ENCODE measurements around the gene KCNJ16. TPM values are rescaled to one million over a fixed set of nuclear protein-coding genes. Genes with fewer than 3 reads are reported as not detected.
A peak's percentile ranks its signal among the peaks of the same experiment; 100 is the strongest.

KCNJ16 gene
- total and polyA plus RNA-seq, 4 donors: 26.8 to 82.7 (median 62.4) TPM

DNA sequence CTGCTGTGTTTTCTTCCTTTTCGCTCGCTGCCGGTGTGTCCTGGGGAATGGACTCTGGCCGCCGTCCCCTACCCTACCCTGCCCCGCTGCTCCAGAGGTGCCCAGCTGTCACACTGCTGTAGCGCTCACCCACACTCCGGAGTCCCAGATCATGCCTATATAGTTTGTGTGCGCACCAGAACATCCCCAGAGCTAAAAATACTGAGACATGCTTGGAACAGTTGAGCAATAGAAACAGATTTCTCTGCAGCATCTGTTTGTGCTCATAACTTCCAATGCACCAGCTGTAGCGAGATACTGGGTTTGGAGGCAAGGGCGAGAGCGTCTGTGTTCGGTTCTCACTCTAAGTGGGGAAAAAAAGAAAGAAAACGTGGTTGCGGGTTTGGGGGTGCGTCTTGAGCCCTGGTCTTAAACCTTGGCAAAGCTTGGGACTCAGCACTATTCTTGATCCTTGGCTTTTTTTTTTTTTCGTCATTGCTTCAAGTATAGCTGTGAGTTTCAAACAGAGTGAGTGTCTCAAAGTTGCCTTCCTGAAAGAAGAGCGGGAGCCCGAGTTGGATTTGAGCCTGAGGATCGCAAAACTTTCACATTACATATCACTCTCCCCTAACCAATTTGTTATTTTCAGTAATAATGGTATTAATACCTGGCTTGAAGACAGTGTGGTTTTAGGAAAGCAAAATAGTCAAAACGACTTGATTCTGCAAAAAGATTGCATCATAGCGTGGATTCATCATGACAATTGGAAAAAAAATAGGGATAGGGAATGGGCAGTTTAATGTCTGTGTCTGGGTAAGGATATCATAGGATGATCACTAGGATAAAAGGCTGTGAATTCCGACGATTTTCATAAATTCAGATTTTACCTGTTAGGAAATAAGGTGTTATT is 94.9 kb downstream of the KCNJ16 start:
- peak in 4 of 6 donors; percentile 17 to 77 (median 56) for DNase-seq (ENCODE audit: low read depth in 4 of 6, low spot score in 6 of 6)
- WGBS (ENCODE audit: insufficient coverage): 4% methylated on average over 18 of the region's 24 CpGs
- Histone ChIP-seq H3K36me3 (ENCODE audit: control insufficient read depth, insufficient read depth, low read length) (no peaks in the 10 kb centered on the region), H3K27me3 (ENCODE audit: control insufficient read depth, insufficient read depth, low read length) (peaks cover 8% of the 10 kb centered on the region), H3K4me1 (ENCODE audit: control insufficient read depth, insufficient read depth, low read length) (peaks cover 14% of the 10 kb centered on the region), H3K27ac (ENCODE audit: low read depth, low read length) (peak overlapping the region; percentile 68), H3K9me3 (ENCODE audit: control insufficient read depth, insufficient read depth, low read length) (no peaks in the 10 kb centered on the region), H3K4me3 (ENCODE audit: low read depth, low read length) (peak overlapping the region; percentile 69)

DNA sequence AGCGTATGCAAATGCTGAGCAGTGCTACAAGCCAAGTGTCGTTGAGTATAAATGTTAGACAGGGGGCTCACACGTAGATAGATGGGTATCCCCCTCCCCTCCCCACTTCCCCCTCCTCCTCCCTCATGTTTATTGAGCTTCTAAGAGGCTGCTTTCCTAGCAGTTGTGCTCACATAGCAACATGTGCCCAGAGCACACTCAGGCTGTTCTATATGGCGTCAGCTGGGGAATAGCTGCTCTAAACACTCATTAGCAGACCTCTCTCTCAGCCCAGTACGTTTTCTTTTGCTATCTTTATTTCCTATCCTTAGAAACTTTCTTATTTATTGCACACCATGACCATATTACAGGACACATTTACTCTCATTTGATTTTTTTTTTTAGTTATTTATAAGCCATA is 96.1 kb downstream of the KCNJ16 start:
- WGBS (ENCODE audit: insufficient coverage): 30% methylated on average over 1 of the region's 5 CpGs
- Histone ChIP-seq H3K27me3 (ENCODE audit: control insufficient read depth, insufficient read depth, low read length) (peaks cover 8% of the 10 kb centered on the region), H3K4me1 (ENCODE audit: control insufficient read depth, insufficient read depth, low read length) (peaks cover 14% of the 10 kb centered on the region), H3K4me3 (ENCODE audit: low read depth, low read length) (no peak overlapping the region), H3K27ac (ENCODE audit: low read depth, low read length) (no peak overlapping the region), H3K9me3 (ENCODE audit: control insufficient read depth, insufficient read depth, low read length) (no peaks in the 10 kb centered on the region), H3K36me3 (ENCODE audit: control insufficient read depth, insufficient read depth, low read length) (no peaks in the 10 kb centered on the region)
- peak in 2 of 6 donors; percentile 32 to 49 for DNase-seq (ENCODE audit: low read depth in 4 of 6, low spot score in 6 of 6)

GRCh38 chr17:70172449-70172848 is 97.4 kb downstream of the KCNJ16 start:
- Histone ChIP-seq H3K36me3 (ENCODE audit: control insufficient read depth, insufficient read depth, low read length) (no peaks in the 10 kb centered on the region), H3K4me1 (ENCODE audit: control insufficient read depth, insufficient read depth, low read length) (peaks cover 14% of the 10 kb centered on the region), H3K9me3 (ENCODE audit: control insufficient read depth, insufficient read depth, low read length) (no peaks in the 10 kb centered on the region), H3K27me3 (ENCODE audit: control insufficient read depth, insufficient read depth, low read length) (peaks cover 8% of the 10 kb centered on the region), H3K27ac (ENCODE audit: low read depth, low read length) (no peak overlapping the region), H3K4me3 (ENCODE audit: low read depth, low read length) (no peak overlapping the region)
- WGBS (ENCODE audit: insufficient coverage): no CpG with 5 or more reads among the region's 2 CpGs
- no peak for DNase-seq (ENCODE audit: low read depth in 4 of 6, low spot score in 6 of 6)

DNA sequence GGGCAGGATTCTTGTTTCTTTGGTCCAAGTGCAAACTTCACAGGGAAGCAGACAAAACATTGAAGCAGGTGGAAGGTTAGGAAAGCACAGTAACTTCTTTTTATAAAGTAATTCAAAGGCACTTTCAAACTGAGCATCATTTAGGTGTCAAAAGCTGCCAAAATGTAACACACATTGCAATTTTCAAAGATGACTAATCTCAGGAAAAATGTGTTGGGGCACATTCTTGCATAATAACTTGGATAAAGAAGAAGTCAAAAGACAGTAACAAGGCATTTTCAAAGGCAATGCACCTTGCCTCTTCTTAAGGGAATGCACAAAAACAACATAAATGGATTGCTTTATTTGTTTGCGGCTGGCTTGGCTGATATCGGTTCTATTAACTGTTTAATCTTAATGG is 97.9 kb downstream of the KCNJ16 start:
- no peak overlapping the region for H3K27ac ChIP-seq (ENCODE audit: low read depth, low read length)
- peaks cover 8% of the 10 kb centered on the region for H3K27me3 ChIP-seq (ENCODE audit: control insufficient read depth, insufficient read depth, low read length)
- H3K9me3 ChIP-seq (ENCODE audit: control insufficient read depth, insufficient read depth, low read length): no peaks in the 10 kb centered on the region
- WGBS (ENCODE audit: insufficient coverage): no CpG with 5 or more reads among the region's 2 CpGs
- no peaks in the 10 kb centered on the region for H3K36me3 ChIP-seq (ENCODE audit: control insufficient read depth, insufficient read depth, low read length)
- H3K4me3 ChIP-seq (ENCODE audit: low read depth, low read length): no peak overlapping the region
- DNase-seq (ENCODE audit: low read depth in 4 of 6, low spot score in 6 of 6): no peak
- peaks cover 14% of the 10 kb centered on the region for H3K4me1 ChIP-seq (ENCODE audit: control insufficient read depth, insufficient read depth, low read length)

DNA sequence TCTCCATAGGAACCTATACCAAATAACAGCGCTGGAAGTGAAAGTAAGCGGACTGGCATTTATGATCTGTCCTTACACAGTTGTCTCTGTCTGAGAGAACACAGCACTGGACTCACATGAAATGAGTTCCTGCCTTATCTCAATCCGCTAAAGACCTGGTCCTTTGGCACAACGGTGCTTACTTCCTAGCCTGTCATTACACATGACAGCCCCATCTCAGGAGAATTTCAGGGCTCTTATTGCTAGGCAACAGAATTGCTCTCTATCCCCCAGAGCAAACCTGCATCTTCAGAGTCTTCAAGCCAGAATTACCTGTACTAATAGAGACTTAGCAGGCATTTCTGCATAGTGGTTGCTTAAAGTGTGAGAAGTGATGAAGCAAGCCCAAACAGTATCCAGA is 98.7 kb downstream of the KCNJ16 start:
- DNase-seq (ENCODE audit: low read depth in 4 of 6, low spot score in 6 of 6): peak in 1 of 6 donors; percentile 53
- Histone ChIP-seq H3K9me3 (ENCODE audit: control insufficient read depth, insufficient read depth, low read length) (no peaks in the 10 kb centered on the region), H3K4me3 (ENCODE audit: low read depth, low read length) (no peak overlapping the region), H3K27me3 (ENCODE audit: control insufficient read depth, insufficient read depth, low read length) (peaks cover 8% of the 10 kb centered on the region), H3K27ac (ENCODE audit: low read depth, low read length) (no peak overlapping the region), H3K36me3 (ENCODE audit: control insufficient read depth, insufficient read depth, low read length) (no peaks in the 10 kb centered on the region), H3K4me1 (ENCODE audit: control insufficient read depth, insufficient read depth, low read length) (peaks cover 10% of the 10 kb centered on the region)
- 58% methylated on average over 4 of the region's 4 CpGs for WGBS (ENCODE audit: insufficient coverage)

GRCh38 chr17:70181376-70181775 is 106.4 kb downstream of the KCNJ16 start:
- H3K4me3 ChIP-seq (ENCODE audit: low read depth, low read length): no peak overlapping the region

DNA sequence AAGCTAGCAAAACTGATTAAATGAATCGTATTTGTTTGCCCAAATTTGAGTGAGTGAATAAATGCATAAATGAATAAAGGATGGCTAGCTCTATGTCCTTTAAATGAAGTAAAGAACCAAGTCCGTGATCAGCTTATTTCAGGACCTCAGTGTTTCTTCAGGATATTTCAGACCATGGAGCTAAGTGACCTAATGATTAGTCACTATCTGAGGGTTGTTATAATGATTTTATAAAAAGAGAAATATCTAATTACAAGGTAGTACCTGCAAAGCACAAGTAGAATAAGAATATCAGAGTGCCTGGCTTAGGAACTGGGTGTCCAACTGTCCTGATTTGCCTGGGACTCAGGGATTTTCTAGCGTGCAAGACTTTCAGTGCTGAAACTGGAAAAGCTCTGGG is 106.8 kb downstream of the KCNJ16 start:
- Histone ChIP-seq H3K4me1 (ENCODE audit: control insufficient read depth, insufficient read depth, low read length) (no peaks in the 10 kb centered on the region), H3K27me3 (ENCODE audit: control insufficient read depth, insufficient read depth, low read length) (no peaks in the 10 kb centered on the region), H3K36me3 (ENCODE audit: control insufficient read depth, insufficient read depth, low read length) (no peaks in the 10 kb centered on the region), H3K9me3 (ENCODE audit: control insufficient read depth, insufficient read depth, low read length) (no peaks in the 10 kb centered on the region), H3K27ac (ENCODE audit: low read depth, low read length) (no peak overlapping the region), H3K4me3 (ENCODE audit: low read depth, low read length) (no peak overlapping the region)
- 91% methylated on average over 1 of the region's 3 CpGs for WGBS (ENCODE audit: insufficient coverage)
- no peak for DNase-seq (ENCODE audit: low read depth in 4 of 6, low spot score in 6 of 6)

More at GRCh38 chr17:70181376-70181775, 106.4 kb downstream of the KCNJ16 start:
- Histone ChIP-seq H3K27me3 (ENCODE audit: control insufficient read depth, insufficient read depth, low read length) (no peaks in the 10 kb centered on the region), H3K4me1 (ENCODE audit: control insufficient read depth, insufficient read depth, low read length) (no peaks in the 10 kb centered on the region), H3K36me3 (ENCODE audit: control insufficient read depth, insufficient read depth, low read length) (no peaks in the 10 kb centered on the region), H3K9me3 (ENCODE audit: control insufficient read depth, insufficient read depth, low read length) (no peaks in the 10 kb centered on the region), H3K27ac (ENCODE audit: low read depth, low read length) (no peak overlapping the region)
- WGBS (ENCODE audit: insufficient coverage): 76% methylated on average over 2 of the region's 5 CpGs
- no peak for DNase-seq (ENCODE audit: low read depth in 4 of 6, low spot score in 6 of 6)

DNA sequence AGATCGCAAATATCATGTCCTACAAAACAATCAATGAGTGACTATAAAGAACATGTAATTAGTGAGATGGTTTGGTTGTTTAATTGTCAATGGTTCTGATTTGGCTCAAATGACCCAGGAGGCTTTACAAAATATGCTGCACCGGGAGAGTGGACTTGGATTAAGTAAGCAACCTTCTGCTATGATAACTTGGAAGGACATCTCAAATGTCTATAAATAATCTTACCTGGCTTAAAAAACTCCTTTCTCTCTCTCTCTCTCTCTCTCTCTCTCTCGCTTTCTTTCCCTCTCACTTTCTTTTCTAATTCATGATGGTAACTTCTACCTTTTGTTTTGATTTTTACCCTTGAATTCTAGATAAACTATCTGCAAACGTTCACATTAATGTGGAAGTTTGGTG is 108.5 kb downstream of the KCNJ16 start:
- no peaks in the 10 kb centered on the region for H3K9me3 ChIP-seq (ENCODE audit: control insufficient read depth, insufficient read depth, low read length)
- H3K4me1 ChIP-seq (ENCODE audit: control insufficient read depth, insufficient read depth, low read length): no peaks in the 10 kb centered on the region
- H3K27me3 ChIP-seq (ENCODE audit: control insufficient read depth, insufficient read depth, low read length): no peaks in the 10 kb centered on the region
- no peak overlapping the region for H3K4me3 ChIP-seq (ENCODE audit: low read depth, low read length)
- WGBS (ENCODE audit: insufficient coverage): no CpG with 5 or more reads among the region's 4 CpGs
- no peaks in the 10 kb centered on the region for H3K36me3 ChIP-seq (ENCODE audit: control insufficient read depth, insufficient read depth, low read length)
- no peak for DNase-seq (ENCODE audit: low read depth in 4 of 6, low spot score in 6 of 6)
- H3K27ac ChIP-seq (ENCODE audit: low read depth, low read length): no peak overlapping the region

- no peaks in the 10 kb centered on the region for H3K4me1 ChIP-seq (ENCODE audit: control insufficient read depth, insufficient read depth, low read length)
- no peak for DNase-seq (ENCODE audit: low read depth in 4 of 6, low spot score in 6 of 6)
- H3K27ac ChIP-seq (ENCODE audit: low read depth, low read length): no peak overlapping the region
- no peaks in the 10 kb centered on the region for H3K9me3 ChIP-seq (ENCODE audit: control insufficient read depth, insufficient read depth, low read length)
- no peaks in the 10 kb centered on the region for H3K36me3 ChIP-seq (ENCODE audit: control insufficient read depth, insufficient read depth, low read length)
- no peak overlapping the region for H3K4me3 ChIP-seq (ENCODE audit: low read depth, low read length)
- H3K27me3 ChIP-seq (ENCODE audit: control insufficient read depth, insufficient read depth, low read length): no peaks in the 10 kb centered on the region
These were observed 109.2 kb downstream of the KCNJ16 start for GRCh38 chr17:70184207-70184606.

GRCh38 chr17:70184770-70185169 is 109.7 kb downstream of the KCNJ16 start:
- H3K36me3 ChIP-seq (ENCODE audit: control insufficient read depth, insufficient read depth, low read length): no peaks in the 10 kb centered on the region
- no peaks in the 10 kb centered on the region for H3K9me3 ChIP-seq (ENCODE audit: control insufficient read depth, insufficient read depth, low read length)
- 87% methylated on average over 4 of the region's 4 CpGs for WGBS (ENCODE audit: insufficient coverage)
- no peak for DNase-seq (ENCODE audit: low read depth in 4 of 6, low spot score in 6 of 6)
- H3K27ac ChIP-seq (ENCODE audit: low read depth, low read length): no peak overlapping the region
- H3K27me3 ChIP-seq (ENCODE audit: control insufficient read depth, insufficient read depth, low read length): no peaks in the 10 kb centered on the region
- H3K4me1 ChIP-seq (ENCODE audit: control insufficient read depth, insufficient read depth, low read length): no peaks in the 10 kb centered on the region
- H3K4me3 ChIP-seq (ENCODE audit: low read depth, low read length): no peak overlapping the region

Data from spinal cord (tissue), 10 donors.